Measurements from ENCODE around the gene EMC1.
A peak's percentile ranks its signal among the peaks of the same experiment; 100 is the strongest.
"Not testable (repeated sequence)": the region's sequence is repeated elsewhere in the genome, so short reads cannot be mapped to it uniquely, and the experiment has no call there.

EMC1 gene

GRCh38 chr1:19260211-19261138, 9.2 kb upstream of the EMC1 start:
- DNase-seq, result no peak

- no peak for DNase-seq
Observed at GRCh38 chr1:19258353-19258752, 7.0 kb upstream of the EMC1 start.

GRCh38 chr1:19257178-19257914, 6.0 kb upstream of the EMC1 start:
- DNase-seq, result no peak

- not testable (repeated sequence) for DNase-seq
Observed at GRCh38 chr1:19256301-19256700, 5.0 kb upstream of the EMC1 start.

- no peak for DNase-seq
Observed at GRCh38 chr1:19255288-19255687, 4.0 kb upstream of the EMC1 start.

GRCh38 chr1:19254416-19254815, 3.1 kb upstream of the EMC1 start:
- DNase-seq, result no peak

- peak in 1 of 5 donors; percentile 7 for DNase-seq
Observed at GRCh38 chr1:19250629-19251304, 557 bp downstream of the EMC1 start.

- peak; percentile 28 to 65 (median 56) for DNase-seq
Observed at GRCh38 chr1:19240673-19241538, 10.4 kb downstream of the EMC1 start.

GRCh38 chr1:19239876-19240275, 11.4 kb downstream of the EMC1 start:
- DNase-seq, result no peak

GRCh38 chr1:19234224-19234623, 17.1 kb downstream of the EMC1 start:
- DNase-seq, result no peak

GRCh38 chr1:19232524-19232846, 18.8 kb downstream of the EMC1 start:
- DNase-seq, result no peak

- DNase-seq, result not testable (repeated sequence)
Observed at GRCh38 chr1:19231736-19232523, 19.4 kb downstream of the EMC1 start.

- DNase-seq, result no peak
Observed at GRCh38 chr1:19229828-19230325, 21.4 kb downstream of the EMC1 start.

- no peak for DNase-seq
Observed at GRCh38 chr1:19229229-19229628, 22.1 kb downstream of the EMC1 start.

- no peak for DNase-seq
Observed at GRCh38 chr1:19222979-19223824, 28.1 kb downstream of the EMC1 start.

- no peak for DNase-seq
Observed at GRCh38 chr1:19222573-19222972, 28.8 kb downstream of the EMC1 start.

GRCh38 chr1:19220991-19221390, 30.3 kb downstream of the EMC1 start:
- no peak for DNase-seq

- no peak for DNase-seq
Observed at GRCh38 chr1:19220080-19220846, 31.1 kb downstream of the EMC1 start.

- no peak for DNase-seq
Observed at GRCh38 chr1:19219451-19219850, 31.9 kb downstream of the EMC1 start.

- DNase-seq, result not testable (repeated sequence)
Observed at GRCh38 chr1:19216585-19216984, 34.7 kb downstream of the EMC1 start.

All from T-helper 1 cell (primary cell).